HL-60 (cell line): ENCODE measurements around the gene SCN2A.

Source experiments
- POLR2AphosphoS5 ChIP-seq: IDR thresholded peaks from 2 replicates; pipeline ENCODE4 v1.6.1; 2012; ENCODE audit warnings: low read depth
- SPI1 ChIP-seq: IDR thresholded peaks from 2 replicates; pipeline ENCODE4 v1.6.1; 2012; ENCODE audit warnings: low read depth, mild to moderate bottlenecking, borderline replicate concordance
- TF ChIP-seq, protein P1 (sequence below): IDR thresholded peaks from one replicate; pipeline ENCODE4 v1.5.1; 2011; ENCODE audit warnings: low read length, control low read depth, inconsistent platforms; ENCODE audit not compliant: insufficient read depth

- TF ChIP-seq, protein P1, sequence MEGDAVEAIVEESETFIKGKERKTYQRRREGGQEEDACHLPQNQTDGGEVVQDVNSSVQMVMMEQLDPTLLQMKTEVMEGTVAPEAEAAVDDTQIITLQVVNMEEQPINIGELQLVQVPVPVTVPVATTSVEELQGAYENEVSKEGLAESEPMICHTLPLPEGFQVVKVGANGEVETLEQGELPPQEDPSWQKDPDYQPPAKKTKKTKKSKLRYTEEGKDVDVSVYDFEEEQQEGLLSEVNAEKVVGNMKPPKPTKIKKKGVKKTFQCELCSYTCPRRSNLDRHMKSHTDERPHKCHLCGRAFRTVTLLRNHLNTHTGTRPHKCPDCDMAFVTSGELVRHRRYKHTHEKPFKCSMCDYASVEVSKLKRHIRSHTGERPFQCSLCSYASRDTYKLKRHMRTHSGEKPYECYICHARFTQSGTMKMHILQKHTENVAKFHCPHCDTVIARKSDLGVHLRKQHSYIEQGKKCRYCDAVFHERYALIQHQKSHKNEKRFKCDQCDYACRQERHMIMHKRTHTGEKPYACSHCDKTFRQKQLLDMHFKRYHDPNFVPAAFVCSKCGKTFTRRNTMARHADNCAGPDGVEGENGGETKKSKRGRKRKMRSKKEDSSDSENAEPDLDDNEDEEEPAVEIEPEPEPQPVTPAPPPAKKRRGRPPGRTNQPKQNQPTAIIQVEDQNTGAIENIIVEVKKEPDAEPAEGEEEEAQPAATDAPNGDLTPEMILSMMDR: no peak
- TF ChIP-seq SPI1 (no peak), POLR2AphosphoS5 (no peak)
Observed at GRCh38 chr2:165311949-165312348, 72.7 kb downstream of the SCN2A start.
